Neural progenitor cell (in vitro differentiated cells): ENCODE data around the gene TM2D3. TPM values are rescaled to one million over a fixed set of nuclear protein-coding genes. Genes with fewer than 3 reads are reported as not detected.

ENCODE experiments used
- DNase-seq: peaks from one replicate; pipeline ENCODE4 v3.0.0-alpha.2; 2016; ENCODE audit warnings: low spot score
- H2AFZ ChIP-seq: fragments of 200-600 bp; sonication (generic); replicated peaks from 2 replicates; pipeline ENCODE4 v1.6.1; 2016; ENCODE audit warnings: antibody characterized with exemption
- H3F3A ChIP-seq: fragments of 200-600 bp; sonication (generic); 2 replicates; pipeline ENCODE4 v1.6.1; 2016; ENCODE audit warnings: antibody characterized with exemption, low read depth
- H3K27ac ChIP-seq: fragments of 200-600 bp; sonication (generic); 2 replicates; pipeline ENCODE4 v1.5.1; 2016; ENCODE audit warnings: mild to moderate bottlenecking
- H3K27me3 ChIP-seq: fragments of 200-600 bp; sonication (generic); 2 replicates; pipeline ENCODE4 v1.6.1; 2016; ENCODE audit warnings: mild to moderate bottlenecking, moderate library complexity
- H3K36me3 ChIP-seq: fragments of 200-600 bp; sonication (generic); 2 replicates; pipeline ENCODE4 v1.5.1; 2016
- H3K4me1 ChIP-seq: fragments of 200-600 bp; sonication (generic); 2 replicates; pipeline ENCODE4 v1.6.1; 2016; ENCODE audit warnings: mixed run types
- H3K4me2 ChIP-seq: fragments of 200-600 bp; sonication (generic); 2 replicates; pipeline ENCODE4 v1.6.1; 2016
- H3K4me3 ChIP-seq: fragments of 200-600 bp; sonication (generic); 2 replicates; pipeline ENCODE4 v1.5.1; 2016
- H3K79me2 ChIP-seq: fragments of 200-600 bp; sonication (generic); 2 replicates; pipeline ENCODE4 v1.6.1; 2016; ENCODE audit warnings: low read depth
- H3K9ac ChIP-seq: fragments of 200-600 bp; sonication (generic); 2 replicates; pipeline ENCODE4 v1.6.1; 2016
- H3K9me3 ChIP-seq: fragments of 200-600 bp; sonication (generic); 2 replicates; pipeline ENCODE4 v1.5.1; 2016; ENCODE audit warnings: low read depth
- H4K20me1 ChIP-seq: fragments of 200-600 bp; sonication (generic); 2 replicates; pipeline ENCODE4 v1.6.1; 2016; ENCODE audit warnings: low read depth
- H3K27ac Mint-ChIP-seq: 3 replicates; pipeline ENCODE4 v1.8.0; 2021; ENCODE audit warnings: mixed read lengths
- H3K27me3 Mint-ChIP-seq: 2 replicates; pipeline ENCODE4 v1.8.0; 2022; ENCODE audit warnings: low read depth, mild to moderate bottlenecking, inconsistent platforms, moderate library complexity, mixed read lengths; ENCODE audit not compliant: insufficient read depth
- H3K36me3 Mint-ChIP-seq: 3 replicates; pipeline ENCODE4 v1.8.0; 2021; ENCODE audit warnings: mixed read lengths
- H3K4me1 Mint-ChIP-seq: 3 replicates; pipeline ENCODE4 v1.8.0; 2021; ENCODE audit warnings: mixed read lengths
- H3K4me3 Mint-ChIP-seq: 3 replicates; pipeline ENCODE4 v1.8.0; 2021; ENCODE audit warnings: mild to moderate bottlenecking, moderate library complexity, mixed read lengths
- H3K9me3 Mint-ChIP-seq: 3 replicates; pipeline ENCODE4 v1.8.0; 2020; ENCODE audit warnings: mixed read lengths
- CTCF ChIP-seq: fragments of 200-600 bp; sonication (generic); IDR thresholded peaks from 2 replicates; pipeline ENCODE4 v1.5.1; 2017; ENCODE audit warnings: antibody characterized with exemption, mild to moderate bottlenecking
- EZH2 ChIP-seq: fragments of 200-600 bp; sonication (generic); IDR thresholded peaks from 2 replicates; pipeline ENCODE4 v1.6.1; 2017; ENCODE audit warnings: antibody characterized with exemption, mild to moderate bottlenecking, moderate library complexity
- EZH2phosphoT487 ChIP-seq: fragments of 200-600 bp; sonication (generic); IDR thresholded peaks from 2 replicates; pipeline ENCODE4 v1.6.1; 2017; ENCODE audit warnings: antibody characterized with exemption
- total RNA-seq: library from RNA; depleted of rRNA; stranded (reverse); fragments of >200 nt; gene quantifications from 2 replicates; pipeline ENCODE4 v1.2.3, GENCODE V29; 2015; ENCODE audit warnings: low replicate concordance

Gene TM2D3
- total RNA-seq, 1 donor from 2014 or later, result 58.4 TPM

GRCh38 chr15:101667881-101668280 is 15.7 kb upstream of the TM2D3 start:
- H3K27me3 Mint-ChIP-seq, result no peaks in the 10 kb centered on the region
- no peak overlapping the region for H2AFZ ChIP-seq
- H3F3A ChIP-seq, result no peaks in the 10 kb centered on the region
- H3K4me1 ChIP-seq, result no peaks in the 10 kb centered on the region
- H3K4me3 Mint-ChIP-seq, result no peak overlapping the region
- H3K4me2 ChIP-seq, result no peak overlapping the region
- TF ChIP-seq EZH2 (no peak), CTCF (no peak), EZH2phosphoT487 (no peak)
- H3K79me2 ChIP-seq, result no peaks in the 10 kb centered on the region
- H3K27ac Mint-ChIP-seq, result no peak overlapping the region
- peaks cover 23% of the 10 kb centered on the region for H3K36me3 Mint-ChIP-seq
- H3K9ac ChIP-seq, result no peak overlapping the region
- H4K20me1 ChIP-seq, result no peaks in the 10 kb centered on the region
- no peak for DNase-seq
- H3K4me1 Mint-ChIP-seq, result no peaks in the 10 kb centered on the region
- H3K4me3 ChIP-seq, result no peak overlapping the region
- no peaks in the 10 kb centered on the region for H3K9me3 ChIP-seq
- peaks cover 6% of the 10 kb centered on the region for H3K9me3 Mint-ChIP-seq
- H3K36me3 ChIP-seq, result no peaks in the 10 kb centered on the region
- H3K27ac ChIP-seq, result no peak overlapping the region
- no peaks in the 10 kb centered on the region for H3K27me3 ChIP-seq

GRCh38 chr15:101664303-101664913 is 12.2 kb upstream of the TM2D3 start:
- Mint-ChIP-seq H3K27me3 (no peaks in the 10 kb centered on the region), H3K27ac (no peak overlapping the region), H3K9me3 (peaks cover 6% of the 10 kb centered on the region), H3K4me3 (no peak overlapping the region), H3K4me1 (no peaks in the 10 kb centered on the region), H3K36me3 (peaks cover 16% of the 10 kb centered on the region)
- Histone ChIP-seq H3K4me2 (no peak overlapping the region), H3K4me1 (no peaks in the 10 kb centered on the region), H3K79me2 (no peaks in the 10 kb centered on the region), H3K9me3 (no peaks in the 10 kb centered on the region), H3K9ac (no peak overlapping the region), H4K20me1 (no peaks in the 10 kb centered on the region), H3K27me3 (no peaks in the 10 kb centered on the region), H3F3A (no peaks in the 10 kb centered on the region), H3K27ac (no peak overlapping the region), H3K36me3 (no peaks in the 10 kb centered on the region), H2AFZ (no peak overlapping the region), H3K4me3 (no peak overlapping the region)
- TF ChIP-seq CTCF (peak; percentile 46), EZH2 (no peak)
- DNase-seq, result peak; percentile 36

DNA sequence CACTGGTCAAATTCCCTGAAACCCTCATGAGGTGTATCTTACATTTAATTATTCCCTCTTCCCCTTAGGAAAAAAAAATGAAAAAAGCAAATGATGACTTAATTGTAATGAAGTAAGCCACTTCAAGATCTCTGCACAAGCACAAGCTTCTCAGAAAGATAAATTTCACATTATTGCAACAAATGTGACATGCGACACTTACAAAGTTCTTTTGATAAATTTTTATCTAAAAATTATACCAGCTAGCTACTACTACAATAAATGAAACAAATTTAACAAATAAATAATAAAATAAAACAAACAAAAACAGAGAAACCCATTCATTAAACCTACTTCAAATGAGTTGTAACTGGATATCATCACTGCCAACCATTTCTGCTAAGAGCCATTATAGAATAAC is 10.0 kb upstream of the TM2D3 start:
- TF ChIP-seq CTCF, result no peak
- TF ChIP-seq EZH2, result no peak
- TF ChIP-seq EZH2phosphoT487, result no peak
- Histone ChIP-seq H3K27ac (no peak overlapping the region), H3K4me2 (no peak overlapping the region), H3K36me3 (no peaks in the 10 kb centered on the region), H3K79me2 (no peaks in the 10 kb centered on the region), H3K4me3 (no peak overlapping the region), H3F3A (no peaks in the 10 kb centered on the region), H3K4me1 (no peaks in the 10 kb centered on the region), H2AFZ (no peak overlapping the region), H3K9me3 (no peaks in the 10 kb centered on the region), H3K9ac (no peak overlapping the region), H3K27me3 (no peaks in the 10 kb centered on the region), H4K20me1 (no peaks in the 10 kb centered on the region)
- H3K4me3 Mint-ChIP-seq, result no peak overlapping the region
- H3K4me1 Mint-ChIP-seq, result no peaks in the 10 kb centered on the region
- no peak for DNase-seq
- H3K27me3 Mint-ChIP-seq, result no peaks in the 10 kb centered on the region
- peaks cover 3% of the 10 kb centered on the region for H3K9me3 Mint-ChIP-seq
- H3K27ac Mint-ChIP-seq, result no peak overlapping the region
- peaks cover 9% of the 10 kb centered on the region for H3K36me3 Mint-ChIP-seq
